Bronchial epithelial cell (primary cell): Measurements from ENCODE around the gene TMEM42. TPM values are rescaled to one million over a fixed set of nuclear protein-coding genes. Genes with fewer than 3 reads are reported as not detected.
A peak's percentile ranks its signal among the peaks of the same experiment; 100 is the strongest.

Experiments
- DNase-seq: peaks from one replicate; pipeline ENCODE4 v3.0.0-alpha.2; 2010; ENCODE audit warnings: low read depth
- FAIRE-seq: peaks from 2 replicates; lab custom pipeline; 2011; peaks lifted over from hg19 to GRCh38; lab: Jason Lieb, UNC
- H3K27me3 ChIP-seq: 2 replicates; pipeline ENCODE4 v1.5.1; 2011; ENCODE audit warnings: low read length; ENCODE audit not compliant: control insufficient read depth, insufficient read depth
- H3K36me3 ChIP-seq: 2 replicates; pipeline ENCODE4 v1.5.1; 2011; ENCODE audit warnings: low read length; ENCODE audit not compliant: control insufficient read depth, insufficient read depth
- H3K4me3 ChIP-seq: 2 replicates; pipeline ENCODE4 v1.5.1; 2011; ENCODE audit warnings: mild to moderate bottlenecking, low read depth, low read length, control low read depth
- CTCF ChIP-seq: IDR thresholded peaks from 2 replicates; pipeline ENCODE4 v1.5.1; 2011; ENCODE audit warnings: mild to moderate bottlenecking, moderate library complexity, low read length, control low read depth, inconsistent platforms; ENCODE audit not compliant: insufficient read depth, severe bottlenecking
- total RNA-seq: library from RNA; depleted of rRNA; stranded (reverse); fragments of >200 nt; gene quantifications from 2 replicates; pipeline ENCODE4 v1.2.1, GENCODE V29; 2014

TMEM42 gene
- total RNA-seq, 1 donor from 2014 or later: 17.1 TPM

- no peak overlapping the region for H3K4me3 ChIP-seq
- TF ChIP-seq CTCF: no peak
- H3K27me3 ChIP-seq: no peaks in the 10 kb centered on the region
- no peak for DNase-seq
- H3K36me3 ChIP-seq: no peaks in the 10 kb centered on the region
- FAIRE-seq: no peak
Measured at GRCh38 chr3:44880284-44880683, 18.6 kb downstream of the TMEM42 start.

GRCh38 chr3:44883213-44883955, 21.7 kb downstream of the TMEM42 start:
- no peak for TF ChIP-seq CTCF
- no peaks in the 10 kb centered on the region for H3K27me3 ChIP-seq
- FAIRE-seq (no peak), DNase-seq (peak; percentile 80)
- H3K4me3 ChIP-seq: no peak overlapping the region
- no peaks in the 10 kb centered on the region for H3K36me3 ChIP-seq

GRCh38 chr3:44883999-44884431, 22.3 kb downstream of the TMEM42 start:
- peak; percentile 94 for DNase-seq
- FAIRE-seq: peak; percentile 96

GRCh38 chr3:44885618-44886017, 23.9 kb downstream of the TMEM42 start:
- FAIRE-seq (no peak), DNase-seq (peak; percentile 96)
- Histone ChIP-seq H3K4me3 (no peak overlapping the region), H3K27me3 (no peaks in the 10 kb centered on the region), H3K36me3 (no peaks in the 10 kb centered on the region)
- TF ChIP-seq CTCF: no peak

More at GRCh38 chr3:44883999-44884431, 22.3 kb downstream of the TMEM42 start:
- Histone ChIP-seq H3K4me3 (no peak overlapping the region), H3K36me3 (no peaks in the 10 kb centered on the region), H3K27me3 (no peaks in the 10 kb centered on the region)
- no peak for TF ChIP-seq CTCF

- no peak for TF ChIP-seq CTCF
- FAIRE-seq (peak; percentile 99), DNase-seq (peak; percentile 99)
- H3K4me3 ChIP-seq: no peak overlapping the region
- H3K27me3 ChIP-seq: no peaks in the 10 kb centered on the region
- H3K36me3 ChIP-seq: no peaks in the 10 kb centered on the region
Measured at GRCh38 chr3:44886561-44886960, 24.8 kb downstream of the TMEM42 start.
